ENCODE measurements around the gene TMEM231.
"Not testable (repeated sequence)": the region's sequence is repeated elsewhere in the genome, so short reads cannot be mapped to it uniquely, and the experiment has no call there.

TMEM231 gene

GRCh38 chr16:75541236-75541635 is 14.8 kb downstream of the TMEM231 start:
- no peaks in the 10 kb centered on the region for H3K79me2 ChIP-seq (ENCODE audit: low read length)
- H3K27ac ChIP-seq (ENCODE audit: low read length): no peak overlapping the region
- TF ChIP-seq CTCF (IDR thresholded peaks at IDR 0.05; ENCODE audit: low read length): no peak
- no peaks in the 10 kb centered on the region for H3K27me3 ChIP-seq (replicated peaks; ENCODE audit: insufficient read depth, low read length)
- H3K9me3 ChIP-seq (replicated peaks; ENCODE audit: insufficient read depth, low read length): no peaks in the 10 kb centered on the region
- H3K36me3 ChIP-seq (replicated peaks; ENCODE audit: insufficient read depth, low read length): no peaks in the 10 kb centered on the region
- no peaks in the 10 kb centered on the region for H4K20me1 ChIP-seq (ENCODE audit: insufficient read depth, low read length)
- H3K9ac ChIP-seq (ENCODE audit: low read length): no peak overlapping the region
- H3K4me1 ChIP-seq (ENCODE audit: low read length): no peaks in the 10 kb centered on the region
- no peak overlapping the region for H3K4me2 ChIP-seq (ENCODE audit: low read depth, low read length)
- H3K4me3 ChIP-seq (ENCODE audit: low read length): no peak overlapping the region
- DNase-seq: no peak
- H3K9me2 ChIP-seq (replicated peaks; ENCODE audit: insufficient read depth, low read length): no peaks in the 10 kb centered on the region
- H3F3A ChIP-seq (ENCODE audit: insufficient read depth, low read length): no peaks in the 10 kb centered on the region
- no peak overlapping the region for H2AFZ ChIP-seq (ENCODE audit: low read length)

- not testable (repeated sequence) for H3K4me1 ChIP-seq (ENCODE audit: low read length); H3K4me2 ChIP-seq (ENCODE audit: low read depth, low read length); H3K9me2 ChIP-seq (replicated peaks; ENCODE audit: insufficient read depth, low read length); H3F3A ChIP-seq (ENCODE audit: insufficient read depth, low read length); H3K27me3 ChIP-seq (replicated peaks; ENCODE audit: insufficient read depth, low read length); H2AFZ ChIP-seq (ENCODE audit: low read length); H3K36me3 ChIP-seq (replicated peaks; ENCODE audit: insufficient read depth, low read length); H3K79me2 ChIP-seq (ENCODE audit: low read length); H3K9me3 ChIP-seq (replicated peaks; ENCODE audit: insufficient read depth, low read length); H3K4me3 ChIP-seq (ENCODE audit: low read length); H3K27ac ChIP-seq (ENCODE audit: low read length); H3K9ac ChIP-seq (ENCODE audit: low read length); DNase-seq; H4K20me1 ChIP-seq (ENCODE audit: insufficient read depth, low read length)
Measured at GRCh38 chr16:75538882-75539565, 17.0 kb downstream of the TMEM231 start.

DNA sequence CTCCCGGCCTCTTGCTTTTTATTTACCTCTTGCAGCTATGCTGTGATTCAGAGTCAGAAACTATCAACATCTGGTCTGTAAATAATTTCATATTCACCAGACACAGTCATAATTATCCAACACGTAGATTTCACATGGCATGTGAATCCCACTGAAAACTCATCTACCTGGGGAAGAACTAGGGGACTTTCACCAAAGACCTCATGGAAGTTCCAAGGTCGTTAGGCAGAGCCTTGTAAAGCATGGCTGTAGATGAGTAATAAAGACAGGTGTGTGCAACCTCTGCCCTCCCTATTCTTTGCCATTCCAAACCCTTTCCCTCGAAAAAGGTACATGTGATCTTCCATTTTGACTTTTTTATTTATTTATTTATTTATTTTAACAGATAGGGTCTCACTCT is 18.3 kb downstream of the TMEM231 start:
- H3K4me3 ChIP-seq (ENCODE audit: low read length): no peak overlapping the region
- H3K27ac ChIP-seq (ENCODE audit: low read length): no peak overlapping the region
- no peaks in the 10 kb centered on the region for H3K79me2 ChIP-seq (ENCODE audit: low read length)
- no peak overlapping the region for H3K4me2 ChIP-seq (ENCODE audit: low read depth, low read length)
- H4K20me1 ChIP-seq (ENCODE audit: insufficient read depth, low read length): no peaks in the 10 kb centered on the region
- H3K9me2 ChIP-seq (replicated peaks; ENCODE audit: insufficient read depth, low read length): no peaks in the 10 kb centered on the region
- no peaks in the 10 kb centered on the region for H3K4me1 ChIP-seq (ENCODE audit: low read length)
- no peak for TF ChIP-seq EZH2phosphoT487 (IDR thresholded peaks at IDR 0.05; ENCODE audit: low read length)
- no peak for TF ChIP-seq CTCF (IDR thresholded peaks at IDR 0.05; ENCODE audit: low read length)
- no peak for TF ChIP-seq EZH2 (optimal IDR thresholded peaks at IDR 0.05; ENCODE audit: low read depth, low read length)
- no peaks in the 10 kb centered on the region for H3K9me3 ChIP-seq (replicated peaks; ENCODE audit: insufficient read depth, low read length)
- H2AFZ ChIP-seq (ENCODE audit: low read length): no peak overlapping the region
- H3F3A ChIP-seq (ENCODE audit: insufficient read depth, low read length): no peaks in the 10 kb centered on the region
- H3K27me3 ChIP-seq (replicated peaks; ENCODE audit: insufficient read depth, low read length): no peaks in the 10 kb centered on the region
- H3K9ac ChIP-seq (ENCODE audit: low read length): no peak overlapping the region
- no peak for DNase-seq
- H3K36me3 ChIP-seq (replicated peaks; ENCODE audit: insufficient read depth, low read length): no peaks in the 10 kb centered on the region

- Histone ChIP-seq H3K9me2 (replicated peaks; ENCODE audit: insufficient read depth, low read length) (no peaks in the 10 kb centered on the region), H3K9ac (ENCODE audit: low read length) (no peak within 1 kb of the TSS), H3F3A (ENCODE audit: insufficient read depth, low read length) (no peaks in the 10 kb centered on the region), H3K4me2 (ENCODE audit: low read depth, low read length) (no peak within 1 kb of the TSS), H3K27me3 (replicated peaks; ENCODE audit: insufficient read depth, low read length) (no peaks in the 10 kb centered on the region), H3K36me3 (replicated peaks; ENCODE audit: insufficient read depth, low read length) (no peaks in the 10 kb centered on the region), H3K4me3 (ENCODE audit: low read length) (no peak within 1 kb of the TSS), H3K4me1 (ENCODE audit: low read length) (no peaks in the 10 kb centered on the region), H4K20me1 (ENCODE audit: insufficient read depth, low read length) (no peaks in the 10 kb centered on the region), H3K9me3 (replicated peaks; ENCODE audit: insufficient read depth, low read length) (no peaks in the 10 kb centered on the region), H3K79me2 (ENCODE audit: low read length) (no peaks in the 10 kb centered on the region), H3K27ac (ENCODE audit: low read length) (no peak within 1 kb of the TSS), H2AFZ (ENCODE audit: low read length) (no peak within 1 kb of the TSS)
- no peak for DNase-seq
- TF ChIP-seq CTCF (IDR thresholded peaks at IDR 0.05; ENCODE audit: low read length) (no peak), EZH2 (optimal IDR thresholded peaks at IDR 0.05; ENCODE audit: low read depth, low read length) (no peak), EZH2phosphoT487 (IDR thresholded peaks at IDR 0.05; ENCODE audit: low read length) (no peak)
Measured at GRCh38 chr16:75535901-75536300, 20.2 kb downstream of the TMEM231 start, which contains the start of gene CHST5. Gene CHST5, minus strand, starts transcription at chr16:75536108. Its CDS starts 5,724 bp downstream, at chr16:75530384.
